D721Med (cell line): Measurements from ENCODE around the gene VEPH1.

ENCODE experiments used
- DNase-seq: peaks from one replicate; pipeline ENCODE4 v3.0.0; 2011; ENCODE audit warnings: low spot score; ENCODE audit not compliant: insufficient read length
- FAIRE-seq: peaks from 2 replicates; lab custom pipeline; 2011; peaks lifted over from hg19 to GRCh38; lab: Jason Lieb, UNC
- TF ChIP-seq, protein P1 (sequence below): IDR thresholded peaks from 2 replicates; pipeline ENCODE4 v1.5.1; 2012; ENCODE audit warnings: mild to moderate bottlenecking, control low read depth; ENCODE audit not compliant: insufficient read depth; ENCODE audit errors: missing control alignments

Gene VEPH1

DNA sequence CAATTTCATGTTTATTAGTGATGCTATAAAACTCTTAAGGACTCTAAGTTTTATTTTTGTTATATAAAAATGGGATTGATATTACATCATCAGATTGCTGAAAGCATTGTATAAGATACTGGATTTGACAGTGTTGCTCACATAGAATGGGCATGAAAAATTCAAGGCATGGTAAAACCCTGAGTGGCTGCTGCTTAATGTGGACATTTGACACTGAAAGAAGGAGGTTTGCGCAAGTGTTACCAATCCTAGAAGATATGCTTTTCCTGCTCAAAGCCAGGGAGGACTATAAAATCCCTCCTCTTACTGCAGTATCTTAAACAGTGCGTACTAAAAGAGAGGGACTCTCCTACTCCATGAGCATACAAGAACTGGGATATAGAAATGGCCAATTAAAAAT lies 132.3 kb downstream of the VEPH1 start:
- TF ChIP-seq, protein P1, sequence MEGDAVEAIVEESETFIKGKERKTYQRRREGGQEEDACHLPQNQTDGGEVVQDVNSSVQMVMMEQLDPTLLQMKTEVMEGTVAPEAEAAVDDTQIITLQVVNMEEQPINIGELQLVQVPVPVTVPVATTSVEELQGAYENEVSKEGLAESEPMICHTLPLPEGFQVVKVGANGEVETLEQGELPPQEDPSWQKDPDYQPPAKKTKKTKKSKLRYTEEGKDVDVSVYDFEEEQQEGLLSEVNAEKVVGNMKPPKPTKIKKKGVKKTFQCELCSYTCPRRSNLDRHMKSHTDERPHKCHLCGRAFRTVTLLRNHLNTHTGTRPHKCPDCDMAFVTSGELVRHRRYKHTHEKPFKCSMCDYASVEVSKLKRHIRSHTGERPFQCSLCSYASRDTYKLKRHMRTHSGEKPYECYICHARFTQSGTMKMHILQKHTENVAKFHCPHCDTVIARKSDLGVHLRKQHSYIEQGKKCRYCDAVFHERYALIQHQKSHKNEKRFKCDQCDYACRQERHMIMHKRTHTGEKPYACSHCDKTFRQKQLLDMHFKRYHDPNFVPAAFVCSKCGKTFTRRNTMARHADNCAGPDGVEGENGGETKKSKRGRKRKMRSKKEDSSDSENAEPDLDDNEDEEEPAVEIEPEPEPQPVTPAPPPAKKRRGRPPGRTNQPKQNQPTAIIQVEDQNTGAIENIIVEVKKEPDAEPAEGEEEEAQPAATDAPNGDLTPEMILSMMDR: no peak
- FAIRE-seq (no peak), DNase-seq (no peak)

- FAIRE-seq (no peak), DNase-seq (no peak)
- TF ChIP-seq, protein P1: no peak
These were observed 133.3 kb downstream of the VEPH1 start for GRCh38 chr3:157369727-157370421.

- TF ChIP-seq, protein P1: no peak
- FAIRE-seq (no peak), DNase-seq (no peak)
These were observed 135.0 kb downstream of the VEPH1 start for GRCh38 chr3:157368171-157368570.

GRCh38 chr3:157363393-157363792 lies 139.8 kb downstream of the VEPH1 start:
- no peak for FAIRE-seq
- TF ChIP-seq, protein P1: no peak
- DNase-seq: no peak

DNA sequence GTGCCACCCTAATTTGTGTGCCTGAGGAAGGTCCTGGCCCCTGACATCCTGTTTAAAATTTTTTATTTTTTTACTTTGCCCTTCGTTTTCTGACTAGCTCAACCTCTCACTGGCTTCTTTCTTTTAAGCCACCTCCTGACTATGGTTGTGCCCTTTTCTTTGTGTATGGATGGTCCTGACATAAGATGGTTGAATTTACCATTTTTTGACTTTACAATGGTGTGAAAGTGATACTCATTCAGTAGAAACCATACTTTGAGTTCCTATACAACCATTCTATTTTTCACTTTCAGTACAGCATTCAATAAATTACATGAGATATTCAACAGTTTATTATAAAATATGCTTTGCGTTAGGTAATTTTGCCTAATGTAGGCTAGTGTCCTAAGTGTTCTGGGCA lies 140.9 kb downstream of the VEPH1 start:
- TF ChIP-seq, protein P1: no peak
- FAIRE-seq (no peak), DNase-seq (no peak)

DNA sequence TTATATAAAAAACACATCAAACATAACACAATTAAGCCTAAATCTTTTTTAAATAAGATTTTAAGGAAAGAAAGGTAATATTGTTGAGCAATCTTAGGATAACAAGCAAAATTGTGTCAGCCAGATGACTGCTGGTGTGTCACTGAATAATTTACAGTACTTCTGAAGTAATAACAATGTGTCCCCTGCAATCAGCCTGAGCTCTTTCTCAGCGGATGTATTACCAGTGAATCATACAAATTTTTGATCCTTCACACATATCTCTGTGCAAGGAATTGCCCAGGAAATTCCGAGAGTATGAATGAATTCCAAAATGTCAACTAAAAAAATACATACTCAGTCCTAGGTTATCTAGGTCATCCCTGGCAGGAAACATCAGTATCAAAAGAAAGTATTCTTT lies 143.2 kb downstream of the VEPH1 start:
- FAIRE-seq (no peak), DNase-seq (no peak)
- TF ChIP-seq, protein P1: no peak

GRCh38 chr3:157356541-157356940 lies 146.7 kb downstream of the VEPH1 start:
- FAIRE-seq (no peak), DNase-seq (no peak)
- TF ChIP-seq, protein P1: no peak
